Measurements from ENCODE around the gene ITPR3. TPM values are rescaled to one million over a fixed set of nuclear protein-coding genes. Genes with fewer than 3 reads are reported as not detected.

ITPR3 gene
- total and polyA plus RNA-seq, 2 of the 13 experiments (the other 11 are each of a cell fraction or from before 2014, with no cell fraction given): 3.8 to 21.4 TPM

DNA sequence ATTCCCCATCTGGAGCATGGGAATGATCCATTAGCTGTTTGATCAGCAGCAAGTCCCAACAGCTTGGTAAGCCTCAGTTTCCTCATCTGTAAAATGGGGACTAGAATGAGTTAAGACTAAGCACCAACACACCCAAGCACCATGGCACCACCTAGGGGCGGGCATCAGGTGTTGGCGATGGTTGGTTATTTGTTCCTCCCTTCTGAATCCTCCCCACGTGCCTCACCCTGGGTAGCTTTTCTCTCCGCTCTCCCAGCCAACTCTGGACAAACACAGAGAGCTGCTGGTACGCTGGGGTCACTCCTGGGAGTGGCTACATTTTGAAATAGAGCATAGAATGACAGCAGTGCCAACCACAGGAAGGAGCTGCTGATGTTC, 13.3 kb upstream of the ITPR3 start (continued):
- TF ChIP-seq ARID5B (CRISPR knock-in tag; IDR thresholded peaks at IDR 0.05) (peak; percentile 50), ZNF841 (CRISPR knock-in tag; IDR thresholded peaks at IDR 0.05; ENCODE audit: borderline replicate concordance) (no peak), ESRRA (CRISPR knock-in tag; IDR thresholded peaks at IDR 0.05; ENCODE audit: low read depth) (no peak), NFKBIZ (CRISPR knock-in tag; IDR thresholded peaks at IDR 0.05) (no peak), ZNF687 (CRISPR knock-in tag; IDR thresholded peaks at IDR 0.05) (0 out of 2 replicates have a peak, but pooled peaks have one; percentile 4), SAFB2 (CRISPR knock-in tag; IDR thresholded peaks at IDR 0.05; ENCODE audit: borderline replicate concordance, low read depth) (no peak), ZNF143 (CRISPR knock-in tag; IDR thresholded peaks at IDR 0.05) (no peak), LRRFIP1 (CRISPR knock-in tag; conservative IDR thresholded peaks at IDR 0.05) (no peak), MED1 (CRISPR knock-in tag; IDR thresholded peaks at IDR 0.05) (no peak), ZNF614 (CRISPR knock-in tag; IDR thresholded peaks at IDR 0.05; ENCODE audit: borderline replicate concordance) (0 out of 2 replicates have a peak, but pooled peaks have one; percentile 22), ZZZ3 (CRISPR knock-in tag; IDR thresholded peaks at IDR 0.05; ENCODE audit: borderline replicate concordance) (no peak), ZNF570 (CRISPR knock-in tag; IDR thresholded peaks at IDR 0.05; ENCODE audit: borderline replicate concordance) (no peak), ZFP1 (CRISPR knock-in tag; IDR thresholded peaks at IDR 0.05) (no peak), RAD21 (CRISPR knock-in tag; IDR thresholded peaks at IDR 0.05) (peak; percentile 64), RNF2 (conservative IDR thresholded peaks at IDR 0.05; ENCODE audit: low read depth) (0 out of 2 replicates have a peak, but pooled peaks have one; percentile 63)
- TF ChIP-seq, protein P1, sequence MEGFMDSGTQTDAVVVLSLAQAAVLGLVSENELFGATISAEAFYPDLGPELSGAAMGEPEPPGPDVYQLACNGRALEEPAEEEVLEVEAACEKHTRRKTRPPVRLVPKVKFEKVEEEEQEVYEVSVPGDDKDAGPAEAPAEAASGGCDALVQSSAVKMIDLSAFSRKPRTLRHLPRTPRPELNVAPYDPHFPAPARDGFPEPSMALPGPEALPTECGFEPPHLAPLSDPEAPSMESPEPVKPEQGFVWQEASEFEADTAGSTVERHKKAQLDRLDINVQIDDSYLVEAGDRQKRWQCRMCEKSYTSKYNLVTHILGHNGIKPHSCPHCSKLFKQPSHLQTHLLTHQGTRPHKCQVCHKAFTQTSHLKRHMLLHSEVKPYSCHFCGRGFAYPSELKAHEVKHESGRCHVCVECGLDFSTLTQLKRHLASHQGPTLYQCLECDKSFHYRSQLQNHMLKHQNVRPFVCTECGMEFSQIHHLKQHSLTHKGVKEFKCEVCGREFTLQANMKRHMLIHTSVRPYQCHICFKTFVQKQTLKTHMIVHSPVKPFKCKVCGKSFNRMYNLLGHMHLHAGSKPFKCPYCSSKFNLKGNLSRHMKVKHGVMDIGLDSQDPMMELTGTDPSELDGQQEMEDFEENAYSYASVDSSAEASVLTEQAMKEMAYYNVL (CRISPR knock-in tag; IDR thresholded peaks at IDR 0.05; ENCODE audit: borderline replicate concordance): no peak
- TF ChIP-seq, protein P2, sequence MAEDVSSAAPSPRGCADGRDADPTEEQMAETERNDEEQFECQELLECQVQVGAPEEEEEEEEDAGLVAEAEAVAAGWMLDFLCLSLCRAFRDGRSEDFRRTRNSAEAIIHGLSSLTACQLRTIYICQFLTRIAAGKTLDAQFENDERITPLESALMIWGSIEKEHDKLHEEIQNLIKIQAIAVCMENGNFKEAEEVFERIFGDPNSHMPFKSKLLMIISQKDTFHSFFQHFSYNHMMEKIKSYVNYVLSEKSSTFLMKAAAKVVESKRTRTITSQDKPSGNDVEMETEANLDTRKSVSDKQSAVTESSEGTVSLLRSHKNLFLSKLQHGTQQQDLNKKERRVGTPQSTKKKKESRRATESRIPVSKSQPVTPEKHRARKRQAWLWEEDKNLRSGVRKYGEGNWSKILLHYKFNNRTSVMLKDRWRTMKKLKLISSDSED (CRISPR knock-in tag; IDR thresholded peaks at IDR 0.05): no peak

Data from HepG2 (cell line).